Psoas muscle (tissue), 8 donors: Measurements from ENCODE around the gene EIF2B1. TPM values are rescaled to one million over a fixed set of nuclear protein-coding genes. Genes with fewer than 3 reads are reported as not detected.

Source experiments
- ATAC-seq, 4 donors: fragments of 200-7000 bp; cut with Tn5 transposase; one replicate each; pipeline ENCODE4 v1.9.1; 2020; ENCODE audit warnings: moderate library complexity in 3 of 4, mild to moderate bottlenecking in 2 of 4
- DNase-seq, 2 donors: peaks; one replicate each; pipeline ENCODE4 v3.0.0-alpha.2; 2020
- H3K27ac ChIP-seq: fragments of 200-600 bp; one replicate; pipeline ENCODE4 v1.8.0; 2022
- H3K27me3 ChIP-seq, 3 donors: fragments of 200-600 bp in 1 of 3; one replicate each; pipeline versions ENCODE4 v1.6.1 to v1.8.0; 2013 to 2022; ENCODE audit warnings: low read length in 2 of 3, mild to moderate bottlenecking in 2 of 3, moderate library complexity in 1 of 3; ENCODE audit not compliant: insufficient read depth in 3 of 3
- H3K36me3 ChIP-seq, 2 donors: fragments of 200-600 bp in 1 of 2; one replicate each; pipeline versions ENCODE4 v1.6.1 to v1.8.0; 2013 to 2022; ENCODE audit warnings: low read depth in 1 of 2, mild to moderate bottlenecking in 1 of 2, moderate library complexity in 1 of 2; ENCODE audit not compliant: insufficient read depth in 1 of 2
- H3K4me1 ChIP-seq: fragments of 200-600 bp; one replicate; pipeline ENCODE4 v1.8.0; 2022
- H3K4me3 ChIP-seq: fragments of 200-600 bp; one replicate; pipeline ENCODE4 v1.8.0; 2022; ENCODE audit warnings: mild to moderate bottlenecking
- H3K9me3 ChIP-seq: fragments of 200-600 bp; one replicate; pipeline ENCODE4 v1.8.0; 2022
- WGBS, 3 donors: extraction: QIAGEN DNeasy Blood & Tissue Kit; methylation state at CpG; one replicate each; pipeline versions ENCODE4 v1.1.6 to v1.1.7; 2013; 5-methylcytosine and 5-hydroxymethylcytosine counted together
- intact Hi-C, 2 donors: fragments of 100-400 bp; cut with DNase I; formaldehyde crosslinking; loops; one replicate each; pipeline versions ENCODE4 v1.11.0 to v1.14.2; 2022
- polyA plus RNA-seq, 3 donors: library from polyadenylated mRNA; stranded (reverse); fragments of 200-250 nt; gene quantifications; one replicate each; pipeline ENCODE4 v1.2.3, GENCODE V29; 2013
- total RNA-seq, 4 donors: library from RNA; stranded (reverse); fragmentation: NEBNext Ultra II Directional in 2 of 4; extraction: Animal tissue kit (Norgen Biotek cat#: 25700) in 2 of 4; gene quantifications; one replicate each; pipeline versions ENCODE4 v1.2.1 to v1.2.4, GENCODE V29; 2021 to 2023
- TF ChIP-seq, protein P1 (sequence below): fragments of 200-600 bp; IDR thresholded peaks from one replicate; pipeline ENCODE4 v1.8.0; 2022; ENCODE audit warnings: antibody characterized with exemption
- donor health status: healthy with polysubstance abuse.
- donor health status: DM: no; HTN: no; CAD: no; lungs with moderate emphysema.
- donor health status: Bipolar disorder and iron deficiency.
- donor health status: healthy.
- donor health status: DM: yes; HTN: yes; CAD: no.
- donor health status: DM: no; HTN: no; CAD: no.
- donor health status: DM: no; HTN: no; CAD: no.
- donor health status: DM: yes; HTN: yes; CAD: no.

Gene EIF2B1
- total and polyA plus RNA-seq, 7 donors = 27.4 to 48.2 (median 39.5) TPM

DNA sequence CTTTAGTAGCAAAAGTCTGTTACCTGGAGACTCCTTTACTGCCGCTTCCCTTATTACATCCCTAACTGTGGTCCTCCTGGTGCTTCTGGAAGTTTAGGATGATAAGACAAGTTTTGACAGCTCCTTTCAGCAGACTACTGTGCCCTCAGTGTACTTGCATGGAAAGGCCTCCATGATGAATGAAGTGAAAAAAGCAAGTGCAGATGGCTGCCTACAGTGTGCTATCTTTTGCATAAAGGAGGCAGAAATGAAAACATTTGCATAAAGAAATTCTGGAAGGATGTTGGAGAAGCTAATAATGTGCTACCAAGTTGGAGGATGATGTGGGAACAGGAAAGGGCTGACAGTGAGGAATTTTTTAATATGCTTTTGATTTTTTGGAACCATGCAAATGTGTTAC lies 42.0 kb upstream of the EIF2B1 start:
- Histone ChIP-seq H3K36me3 (peaks cover 0 to 35% of the 10 kb centered on the region in 2 donors), H3K4me1 (no peaks in the 10 kb centered on the region), H3K27me3 (no peaks in the 10 kb centered on the region), H3K4me3 (no peak overlapping the region), H3K9me3 (no peaks in the 10 kb centered on the region), H3K27ac (no peak overlapping the region)
- ATAC-seq (no peak), DNase-seq (no peak)
- TF ChIP-seq, protein P1, sequence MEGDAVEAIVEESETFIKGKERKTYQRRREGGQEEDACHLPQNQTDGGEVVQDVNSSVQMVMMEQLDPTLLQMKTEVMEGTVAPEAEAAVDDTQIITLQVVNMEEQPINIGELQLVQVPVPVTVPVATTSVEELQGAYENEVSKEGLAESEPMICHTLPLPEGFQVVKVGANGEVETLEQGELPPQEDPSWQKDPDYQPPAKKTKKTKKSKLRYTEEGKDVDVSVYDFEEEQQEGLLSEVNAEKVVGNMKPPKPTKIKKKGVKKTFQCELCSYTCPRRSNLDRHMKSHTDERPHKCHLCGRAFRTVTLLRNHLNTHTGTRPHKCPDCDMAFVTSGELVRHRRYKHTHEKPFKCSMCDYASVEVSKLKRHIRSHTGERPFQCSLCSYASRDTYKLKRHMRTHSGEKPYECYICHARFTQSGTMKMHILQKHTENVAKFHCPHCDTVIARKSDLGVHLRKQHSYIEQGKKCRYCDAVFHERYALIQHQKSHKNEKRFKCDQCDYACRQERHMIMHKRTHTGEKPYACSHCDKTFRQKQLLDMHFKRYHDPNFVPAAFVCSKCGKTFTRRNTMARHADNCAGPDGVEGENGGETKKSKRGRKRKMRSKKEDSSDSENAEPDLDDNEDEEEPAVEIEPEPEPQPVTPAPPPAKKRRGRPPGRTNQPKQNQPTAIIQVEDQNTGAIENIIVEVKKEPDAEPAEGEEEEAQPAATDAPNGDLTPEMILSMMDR = no peak
- WGBS, 3 donors = 98 to 100% (median 100%) methylated on average over 1 of the region's 1 CpG
- intact Hi-C loops = no loop called here

DNA sequence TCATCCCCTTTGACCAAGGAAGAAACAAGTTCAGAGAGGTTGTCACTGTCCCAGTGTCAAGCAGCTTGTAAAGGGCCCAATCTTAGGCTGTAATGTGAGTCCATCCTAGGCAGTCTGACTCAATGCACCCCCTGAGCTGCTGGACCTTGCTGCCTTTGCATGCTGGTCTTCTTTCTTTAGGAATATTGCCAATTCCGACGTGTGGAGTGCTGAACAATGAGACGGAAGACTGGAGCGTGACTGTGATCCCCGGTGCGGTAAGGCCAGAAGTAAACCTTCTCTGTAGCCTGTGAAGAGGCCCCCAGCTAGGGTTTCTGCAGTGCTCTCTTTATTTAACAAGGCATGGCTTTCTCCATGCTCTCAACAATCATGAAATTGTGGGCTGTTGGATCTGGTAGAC lies 38.4 kb upstream of the EIF2B1 start:
- ATAC-seq (no peak), DNase-seq (no peak)
- Histone ChIP-seq H3K27ac (no peak overlapping the region), H3K9me3 (no peaks in the 10 kb centered on the region), H3K4me3 (peak overlapping the region; percentile 89), H3K4me1 (no peaks in the 10 kb centered on the region), H3K36me3 (peaks cover 0 to 23% of the 10 kb centered on the region in 2 donors), H3K27me3 (no peaks in the 10 kb centered on the region)
- intact Hi-C loops = no loop called here
- WGBS, 3 donors = 50 to 63% (median 59%) methylated on average over 6 of the region's 6 CpGs
- TF ChIP-seq, protein P1 = no peak

DNA sequence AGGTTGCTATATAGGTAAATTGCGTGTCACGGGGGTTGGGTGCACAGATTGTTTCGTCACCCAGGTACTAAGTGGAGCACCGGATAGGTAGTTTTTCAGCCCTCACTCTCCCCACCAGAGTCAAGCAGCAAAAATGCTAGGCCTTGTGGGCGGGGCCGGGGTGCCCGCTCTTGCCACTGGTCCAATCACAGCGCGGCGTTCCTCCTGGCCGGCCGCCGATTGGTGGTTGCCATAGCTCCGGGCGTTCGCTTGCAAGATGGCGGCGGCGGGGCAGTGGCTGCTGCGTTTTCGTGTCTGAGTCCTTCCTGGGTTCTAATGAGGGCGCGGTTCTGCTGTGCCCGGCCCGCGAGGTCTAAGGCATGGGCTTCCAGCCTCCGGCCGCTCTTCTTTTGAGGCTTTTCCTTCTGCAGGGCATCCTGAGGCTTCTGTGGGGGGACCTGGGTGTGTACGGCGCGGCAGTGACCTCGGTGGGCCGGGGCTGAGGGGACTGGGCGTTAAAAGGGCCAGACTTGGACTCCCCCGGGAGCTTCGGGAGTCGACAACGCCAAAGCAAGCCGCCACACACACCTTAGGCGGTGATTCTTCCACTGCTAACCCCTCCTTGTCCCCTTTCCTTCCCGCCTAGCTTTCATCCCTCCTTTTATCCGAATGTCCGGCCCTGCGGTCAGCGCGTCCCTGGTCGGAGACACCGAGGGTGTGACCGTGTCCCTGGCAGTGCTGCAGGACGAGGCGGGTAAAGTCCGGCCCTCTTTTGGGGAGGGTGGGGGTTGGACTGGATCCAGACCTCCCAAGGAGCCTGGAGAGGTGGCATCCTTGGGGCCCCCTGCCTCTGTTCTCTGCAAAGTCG lies 37.6 kb upstream of the EIF2B1 start, which contains the start of gene TCTN2:
TSS of gene TCTN2 (plus strand) at position 232 of the 847 bp plus-strand sequence. CDS start at position 360, 128 bp downstream.
- Histone ChIP-seq H3K36me3 (peaks cover 0 to 20% of the 10 kb centered on the region in 2 donors), H3K4me1 (no peaks in the 10 kb centered on the region), H3K4me3 (peak within 1 kb of the TSS; percentile 89), H3K9me3 (no peaks in the 10 kb centered on the region), H3K27ac (no peak within 1 kb of the TSS), H3K27me3 (no peaks in the 10 kb centered on the region)
- intact Hi-C loops = no loop called here
- TF ChIP-seq, protein P1 = no peak
- 1 to 2% (median 1%) methylated on average over 48 to 53 of the region's 53 CpGs for WGBS, 3 donors
- ATAC-seq = peak; percentile 99 to 100 (median 100)
- peak; percentile 96 to 97 for DNase-seq

DNA sequence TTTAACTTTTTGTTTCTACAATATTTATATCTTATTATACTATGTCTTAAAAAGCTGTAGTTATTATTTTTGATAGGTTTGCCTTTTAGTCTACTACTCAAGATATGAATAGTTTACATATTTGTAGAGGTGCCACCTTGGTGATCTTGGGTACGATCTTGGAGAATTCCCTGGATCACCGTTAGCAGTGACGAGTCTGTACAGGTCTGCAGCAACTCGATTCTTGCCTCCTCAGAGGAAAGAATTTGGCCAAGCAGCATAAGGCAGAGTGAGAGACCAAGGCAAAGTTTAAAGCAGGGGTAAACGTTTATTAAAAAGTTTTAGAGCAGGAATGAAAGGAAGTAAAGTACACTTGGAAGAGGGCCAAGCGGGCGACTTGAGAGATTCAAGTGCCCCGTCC lies 34.3 kb upstream of the EIF2B1 start:
- DNase-seq (no peak), ATAC-seq (no peak)
- WGBS, 3 donors = 85 to 86% (median 86%) methylated on average over 8 of the region's 8 CpGs
- H3K9me3 ChIP-seq = no peaks in the 10 kb centered on the region
- H3K36me3 ChIP-seq = peaks cover 0 to 13% of the 10 kb centered on the region in 2 donors
- TF ChIP-seq, protein P1 = no peak
- H3K4me3 ChIP-seq = no peak overlapping the region
- H3K4me1 ChIP-seq = no peaks in the 10 kb centered on the region
- intact Hi-C loops = no loop called here
- H3K27ac ChIP-seq = no peak overlapping the region
- H3K27me3 ChIP-seq = no peaks in the 10 kb centered on the region
